22Rv1 (cell line): Measurements from ENCODE around the gene EPB41L4B.

ENCODE experiments used
- ZFX ChIP-seq: fragments of 450-650 bp; IDR thresholded peaks from 2 replicates; pipeline ENCODE4 v1.6.1; 2017; ENCODE audit warnings: antibody characterized with exemption, borderline replicate concordance
- TF ChIP-seq, protein P1 (sequence below): fragments of 450-650 bp; IDR thresholded peaks from 2 replicates; pipeline ENCODE4 v1.5.1; 2017; ENCODE audit warnings: mild to moderate bottlenecking

DNA sequence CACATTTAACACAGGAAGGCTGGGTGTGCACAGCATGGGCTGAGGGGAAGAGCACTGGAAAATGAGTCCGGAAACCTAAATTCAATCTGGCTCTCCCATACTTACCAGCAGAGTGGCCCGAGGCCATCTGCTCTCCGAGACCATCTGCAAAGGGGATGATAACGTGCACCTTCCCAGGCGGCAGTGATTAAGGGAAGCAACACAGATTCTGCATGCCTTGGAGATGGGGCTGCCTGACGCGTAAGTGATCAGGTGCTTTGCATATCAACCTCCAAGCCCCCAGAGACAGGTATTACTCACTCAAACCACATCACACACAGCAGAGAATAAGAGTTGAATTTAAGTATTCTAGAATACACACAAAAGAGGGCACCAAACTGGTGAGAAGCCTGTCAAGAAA, 9.1 kb downstream of the EPB41L4B start:
- TF ChIP-seq, protein P1, sequence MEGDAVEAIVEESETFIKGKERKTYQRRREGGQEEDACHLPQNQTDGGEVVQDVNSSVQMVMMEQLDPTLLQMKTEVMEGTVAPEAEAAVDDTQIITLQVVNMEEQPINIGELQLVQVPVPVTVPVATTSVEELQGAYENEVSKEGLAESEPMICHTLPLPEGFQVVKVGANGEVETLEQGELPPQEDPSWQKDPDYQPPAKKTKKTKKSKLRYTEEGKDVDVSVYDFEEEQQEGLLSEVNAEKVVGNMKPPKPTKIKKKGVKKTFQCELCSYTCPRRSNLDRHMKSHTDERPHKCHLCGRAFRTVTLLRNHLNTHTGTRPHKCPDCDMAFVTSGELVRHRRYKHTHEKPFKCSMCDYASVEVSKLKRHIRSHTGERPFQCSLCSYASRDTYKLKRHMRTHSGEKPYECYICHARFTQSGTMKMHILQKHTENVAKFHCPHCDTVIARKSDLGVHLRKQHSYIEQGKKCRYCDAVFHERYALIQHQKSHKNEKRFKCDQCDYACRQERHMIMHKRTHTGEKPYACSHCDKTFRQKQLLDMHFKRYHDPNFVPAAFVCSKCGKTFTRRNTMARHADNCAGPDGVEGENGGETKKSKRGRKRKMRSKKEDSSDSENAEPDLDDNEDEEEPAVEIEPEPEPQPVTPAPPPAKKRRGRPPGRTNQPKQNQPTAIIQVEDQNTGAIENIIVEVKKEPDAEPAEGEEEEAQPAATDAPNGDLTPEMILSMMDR, result no peak
- no peak for TF ChIP-seq ZFX
